ENCODE measurements around the gene DDX24.

Gene DDX24

DNA sequence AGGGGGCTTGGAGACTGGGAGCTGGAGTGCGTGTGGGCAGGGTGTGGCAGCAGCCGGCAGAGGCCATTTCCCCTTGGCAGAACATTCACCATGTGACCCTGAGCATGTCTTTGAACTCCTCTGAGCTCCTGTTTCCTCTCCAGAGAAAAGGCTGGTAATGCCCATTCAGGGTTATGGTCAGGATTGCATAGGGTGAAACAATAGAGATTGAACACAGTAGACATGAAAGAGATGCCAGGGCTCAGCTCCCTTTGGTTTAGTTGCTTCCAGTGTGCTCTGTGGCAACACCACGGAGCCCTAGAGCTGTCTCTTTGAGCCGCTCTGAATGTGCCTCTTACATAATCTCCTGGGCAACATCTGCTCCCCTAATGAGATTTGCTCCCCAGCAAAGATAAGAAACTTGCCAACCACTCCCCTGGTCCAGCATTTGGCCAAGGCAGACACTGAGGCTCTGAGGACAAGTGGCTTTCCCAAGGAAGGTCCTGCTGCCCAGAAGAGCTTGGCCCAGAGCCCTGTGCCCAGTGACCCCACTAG is 34.1 kb upstream of the DDX24 start:
- DNase-seq (ENCODE audit: low read depth in 2 of 2): no peak

DNA sequence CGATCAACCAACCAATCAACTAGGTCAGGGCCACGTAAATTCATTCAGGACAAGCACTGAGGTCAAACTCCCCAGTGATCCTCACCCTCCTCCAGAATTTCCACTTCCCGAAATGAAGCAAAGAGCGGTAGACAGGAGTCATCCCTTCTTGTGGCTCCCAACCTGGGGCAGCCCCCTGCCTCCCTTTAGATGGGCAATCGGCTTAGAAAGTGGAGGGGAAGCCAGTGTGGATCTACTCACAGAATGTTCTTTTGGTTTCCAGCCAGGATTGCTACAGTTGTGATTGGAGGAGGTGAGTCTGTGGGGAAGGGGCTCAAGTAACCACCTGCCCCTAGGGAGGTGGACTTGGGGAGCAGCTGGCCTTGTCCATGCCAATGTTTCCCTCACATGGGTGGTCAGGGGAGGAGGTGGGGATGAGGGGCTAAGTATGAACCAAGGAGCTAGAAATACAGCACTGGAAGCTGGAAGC is 33.6 kb upstream of the DDX24 start:
- no peak for DNase-seq (ENCODE audit: low read depth in 2 of 2)

DNA sequence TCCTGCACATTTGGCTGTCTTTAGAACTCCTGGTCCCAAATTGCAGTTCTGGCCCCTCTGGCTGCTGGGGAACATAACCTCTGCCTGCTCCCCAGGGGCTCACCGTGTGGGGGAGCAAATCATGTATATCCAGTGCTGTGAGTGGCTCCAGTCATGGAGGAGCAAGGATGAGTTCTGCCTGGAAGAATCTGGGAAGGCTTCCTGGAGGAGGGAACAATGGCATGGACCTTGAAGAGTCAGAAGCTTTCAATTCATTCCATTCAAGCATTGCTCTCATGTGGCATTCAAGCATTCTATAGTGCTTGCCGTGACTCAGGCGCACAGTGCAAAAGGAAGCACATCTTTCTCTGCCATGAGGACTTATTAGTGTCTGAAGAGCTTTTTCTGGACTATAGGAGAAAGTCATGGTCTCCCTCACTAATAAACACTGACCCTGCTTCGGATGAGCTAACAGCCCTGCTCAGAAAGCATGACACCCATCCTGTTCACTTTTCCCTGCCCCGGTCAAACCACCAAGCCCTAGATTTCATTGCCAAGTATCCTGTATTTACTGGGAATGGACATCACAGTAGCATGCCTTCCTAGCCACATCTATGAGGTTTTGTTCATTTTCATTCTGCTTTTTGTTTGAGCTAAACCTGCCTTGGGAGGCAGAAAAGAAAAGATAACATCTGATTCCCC is 33.0 kb upstream of the DDX24 start:
- DNase-seq (ENCODE audit: low read depth in 2 of 2): no peak

DNA sequence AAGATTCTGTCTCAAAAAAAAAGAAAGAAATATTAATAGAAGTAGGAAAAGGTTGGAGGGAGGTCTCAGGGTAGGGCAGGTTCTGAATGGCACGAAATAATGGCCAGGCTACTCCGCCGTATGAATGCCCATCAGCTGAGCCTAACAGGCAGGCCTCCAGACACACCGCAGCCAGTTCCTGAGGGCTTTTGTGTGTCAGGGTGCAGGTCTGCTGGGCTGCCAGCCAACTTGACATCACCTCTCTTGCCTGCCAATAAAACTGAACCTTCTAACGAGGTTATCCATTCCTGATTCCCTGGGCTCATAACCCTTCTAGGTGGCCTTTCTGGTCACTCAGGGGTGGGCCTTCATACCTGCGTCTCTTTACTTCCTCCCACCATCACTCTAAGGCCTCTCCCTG is 32.5 kb upstream of the DDX24 start:
- no peak for DNase-seq (ENCODE audit: low read depth in 2 of 2)

GRCh38 chr14:94113073-94113472 is 32.1 kb upstream of the DDX24 start:
- DNase-seq (ENCODE audit: low read depth in 2 of 2): no peak

GRCh38 chr14:94112513-94113063 is 31.6 kb upstream of the DDX24 start:
- DNase-seq (ENCODE audit: low read depth in 2 of 2): no peak

GRCh38 chr14:94111276-94112095 is 30.5 kb upstream of the DDX24 start:
- no peak for DNase-seq (ENCODE audit: low read depth in 2 of 2)

GRCh38 chr14:94110552-94111181 is 29.7 kb upstream of the DDX24 start, which contains the start of gene IFI27:
IFI27 (plus strand) TSS chr14:94110736.
- DNase-seq (ENCODE audit: low read depth in 2 of 2): no peak

DNA sequence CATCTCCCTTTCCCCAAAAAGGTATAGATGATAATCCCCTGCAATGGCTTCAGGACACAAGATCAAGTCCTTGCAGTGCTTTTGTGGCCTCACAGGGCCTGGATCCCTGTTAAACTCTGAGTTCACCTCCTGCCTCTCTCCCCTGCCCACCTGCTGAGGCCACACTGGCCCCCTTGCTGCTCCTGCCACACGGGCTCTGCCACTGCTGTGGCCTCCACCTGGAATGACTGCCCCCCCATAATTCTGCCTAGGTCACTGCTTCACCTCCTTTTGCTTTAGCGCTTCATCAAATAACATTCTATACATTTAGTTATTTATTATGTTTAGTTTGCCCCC is 28.9 kb upstream of the DDX24 start:
- DNase-seq (ENCODE audit: low read depth in 2 of 2): no peak

DNA sequence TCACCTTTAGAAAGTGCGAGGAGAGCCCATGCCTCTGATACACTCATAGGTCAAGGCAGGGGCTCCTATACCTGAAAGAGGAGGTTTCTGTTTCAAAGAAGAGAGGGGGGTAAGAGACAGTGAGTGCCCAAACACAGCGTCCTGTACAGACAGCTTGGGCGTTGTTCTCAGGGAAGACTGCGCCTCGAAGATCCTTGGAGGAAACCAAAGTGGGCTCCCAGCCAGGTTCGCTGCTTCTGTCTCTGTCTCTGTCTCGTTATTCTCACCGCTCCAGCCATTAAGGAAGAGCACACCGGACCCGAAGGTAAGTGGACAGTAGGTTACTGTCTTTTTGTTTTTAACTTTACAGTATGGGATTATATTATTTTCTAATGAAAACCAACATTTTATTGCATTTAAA is 23.7 kb upstream of the DDX24 start:
- no peak for DNase-seq (ENCODE audit: low read depth in 2 of 2)

GRCh38 chr14:94103554-94104150 is 22.6 kb upstream of the DDX24 start:
- DNase-seq (ENCODE audit: low read depth in 2 of 2): no peak

- DNase-seq (ENCODE audit: low read depth in 2 of 2): no peak
Observed at GRCh38 chr14:94102768-94103482, 21.9 kb upstream of the DDX24 start.

DNA sequence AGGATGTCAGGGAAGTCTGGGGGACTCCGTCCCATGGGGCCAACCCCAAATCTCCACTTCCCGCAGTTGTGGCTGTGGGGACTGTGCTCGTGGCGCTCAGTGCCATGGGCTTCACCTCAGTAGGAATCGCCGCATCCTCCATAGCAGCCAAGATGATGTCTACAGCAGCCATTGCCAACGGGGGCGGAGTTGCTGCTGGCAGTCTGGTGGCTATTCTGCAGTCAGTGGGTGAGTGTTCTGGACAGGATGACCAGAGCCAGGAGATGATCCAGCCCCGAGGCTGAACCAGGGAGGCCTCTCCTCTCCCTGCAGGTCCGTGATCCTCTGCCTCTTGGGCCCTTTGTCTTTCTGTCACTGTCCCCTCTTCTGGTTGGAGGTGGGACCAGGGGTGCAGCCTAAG is 20.7 kb upstream of the DDX24 start:
- DNase-seq (ENCODE audit: low read depth in 2 of 2): no peak

GRCh38 chr14:94100847-94101246 is 19.8 kb upstream of the DDX24 start:
- no peak for DNase-seq (ENCODE audit: low read depth in 2 of 2)

DNA sequence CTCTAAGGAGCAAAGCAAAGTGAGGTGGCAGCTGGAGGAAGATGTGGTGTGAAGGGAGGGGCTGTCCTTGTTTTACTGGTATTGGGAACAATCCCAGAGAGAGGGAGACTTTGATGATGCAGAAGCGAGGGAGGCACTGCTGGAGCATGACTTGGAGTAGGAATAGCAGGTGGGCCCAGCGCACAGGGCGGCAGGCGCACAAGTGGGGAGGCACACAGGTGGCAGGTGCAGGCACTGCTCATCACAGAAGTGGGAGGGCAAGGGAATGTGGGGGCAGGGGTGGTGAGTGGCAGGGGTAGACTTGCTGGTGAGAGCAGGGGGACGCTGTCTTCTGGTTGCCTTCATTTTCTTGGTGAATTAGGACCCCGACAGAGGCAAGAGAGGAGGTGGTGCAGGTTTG is 18.0 kb upstream of the DDX24 start:
- DNase-seq (ENCODE audit: low read depth in 2 of 2): no peak

GRCh38 chr14:94098326-94098992 is 17.5 kb upstream of the DDX24 start:
- no peak for DNase-seq (ENCODE audit: low read depth in 2 of 2)

DNA sequence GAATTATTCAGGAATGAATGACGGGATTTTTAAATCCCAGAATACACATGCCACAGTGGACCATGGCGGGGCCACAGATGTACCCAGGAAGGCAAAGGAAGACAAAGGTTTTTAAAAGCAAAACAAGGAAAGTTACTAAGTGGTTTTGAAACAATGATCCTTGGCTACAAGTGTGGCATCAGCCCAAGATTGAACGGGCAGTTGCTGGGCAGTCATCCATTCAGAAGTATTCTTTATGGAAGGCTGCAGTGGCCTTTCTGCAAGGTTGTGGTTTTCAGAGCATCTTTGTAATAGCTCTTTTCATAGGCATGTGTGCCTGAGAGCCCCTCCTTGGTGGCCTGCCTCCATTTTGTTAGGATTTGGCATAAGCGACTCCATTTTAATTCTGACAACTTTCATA is 16.1 kb upstream of the DDX24 start:
- no peak for DNase-seq (ENCODE audit: low read depth in 2 of 2)

DNA sequence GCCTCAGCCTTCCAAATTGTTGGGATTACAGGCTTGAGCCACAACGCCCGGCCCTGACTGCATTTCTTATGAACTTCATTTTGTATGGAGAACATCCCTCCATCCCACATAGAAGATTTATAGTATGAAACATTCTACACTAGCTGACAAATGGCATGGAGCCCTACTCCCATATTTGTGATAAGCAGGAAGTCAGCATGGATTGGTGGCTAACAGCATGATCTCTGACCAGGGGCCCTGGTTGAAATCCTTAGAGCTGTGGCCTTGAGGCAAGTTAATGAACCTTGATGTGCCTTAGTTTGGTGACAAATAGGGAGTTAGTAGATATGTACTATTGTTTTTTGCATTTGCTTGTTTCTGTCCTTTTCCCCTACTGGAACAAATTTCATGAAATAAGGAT is 12.4 kb upstream of the DDX24 start:
- no peak for DNase-seq (ENCODE audit: low read depth in 2 of 2)

- DNase-seq (ENCODE audit: low read depth in 2 of 2): no peak
Observed at GRCh38 chr14:94089479-94089878, 8.5 kb upstream of the DDX24 start.

DNA sequence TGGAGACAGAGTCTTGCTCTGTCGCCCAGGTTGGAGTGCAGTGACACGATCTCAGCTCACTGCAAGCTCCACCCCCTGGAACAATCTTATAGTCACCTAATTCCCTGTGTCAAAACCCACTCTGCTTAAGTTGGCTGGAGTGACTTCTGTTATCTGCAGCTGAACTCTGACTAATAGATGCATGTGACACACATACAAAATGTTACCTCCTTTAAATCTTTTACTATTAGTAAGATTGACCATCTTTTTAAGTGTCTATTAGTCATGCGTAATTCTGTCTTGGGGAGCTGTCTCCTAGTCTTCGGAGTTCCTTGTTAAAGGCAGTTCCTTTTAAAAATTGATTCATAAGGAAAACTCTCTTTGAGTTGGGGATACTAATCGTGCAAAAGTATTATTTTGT is 7.5 kb upstream of the DDX24 start:
- no peak for DNase-seq (ENCODE audit: low read depth in 2 of 2)

DNA sequence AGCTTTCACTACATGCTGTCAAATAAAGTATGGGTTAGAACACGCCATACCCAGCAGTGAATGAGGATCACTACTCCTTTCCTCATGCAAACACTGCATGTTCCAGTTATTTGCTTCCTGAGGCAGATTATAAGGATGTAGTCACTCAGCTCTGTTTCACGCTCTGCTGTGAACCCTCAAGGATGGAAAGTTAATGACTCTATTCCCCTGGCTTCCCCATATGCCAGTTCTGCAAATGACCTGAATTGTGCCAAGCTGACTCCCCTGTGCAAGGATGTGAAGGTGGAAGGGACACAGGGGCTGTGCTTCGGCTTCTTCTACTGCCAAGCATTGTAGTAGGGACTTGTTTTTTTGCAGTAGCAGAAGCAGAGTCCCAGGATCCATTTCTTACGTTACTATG is 6.9 kb upstream of the DDX24 start:
- no peak for DNase-seq (ENCODE audit: low read depth in 2 of 2)
